Peyer's patch (tissue), 4 donors: Measurements from ENCODE around the gene FMO3. TPM values are rescaled to one million over a fixed set of nuclear protein-coding genes. Genes with fewer than 3 reads are reported as not detected.
A peak's percentile ranks its signal among the peaks of the same experiment; 100 is the strongest.

Experiments
- DNase-seq, 3 donors: peaks; one replicate each; pipeline ENCODE4 v3.0.0-alpha.2; 2017 to 2019
- H3K27ac ChIP-seq, 4 donors: fragments of 200-600 bp; sonication (generic); one replicate each; pipeline ENCODE4 v1.5.1; 2016 to 2019
- H3K27me3 ChIP-seq, 2 donors: fragments of 200-600 bp; sonication (generic); one replicate each; pipeline ENCODE4 v1.5.1; 2019
- H3K36me3 ChIP-seq, 3 donors: fragments of 200-600 bp; sonication (generic); one replicate each; pipeline ENCODE4 v1.5.1; 2016 to 2019
- H3K4me1 ChIP-seq, 4 donors: fragments of 200-600 bp; sonication (generic); one replicate each; pipeline ENCODE4 v1.5.1; 2016 to 2019
- H3K4me3 ChIP-seq, 4 donors: fragments of 200-600 bp; sonication (generic); 1 replicate in 3 of 4; 2 replicates in 1 of 4; pipeline ENCODE4 v1.5.1; 2016 to 2019; ENCODE audit warnings: mild to moderate bottlenecking in 1 of 4
- H3K9me3 ChIP-seq, 4 donors: fragments of 200-600 bp; sonication (generic); one replicate each; pipeline ENCODE4 v1.5.1; 2016 to 2019; ENCODE audit warnings: mild to moderate bottlenecking in 1 of 4
- CTCF ChIP-seq, 6 experiments: fragments of 450-650 bp in 4 of 6; fragments of 200-600 bp in 2 of 6; sonication (generic) in 1 of 6; IDR thresholded peaks; one replicate each; pipeline ENCODE4 v1.5.1; 2017 to 2019; ENCODE audit warnings: antibody characterized with exemption in 6 of 6, mild to moderate bottlenecking in 3 of 6, moderate library complexity in 1 of 6
- POLR2A ChIP-seq, 2 donors: fragments of 450-650 bp; IDR thresholded peaks; one replicate each; pipeline ENCODE4 v1.5.1; 2017; ENCODE audit warnings: antibody characterized with exemption in 2 of 2, mild to moderate bottlenecking in 2 of 2, moderate library complexity in 2 of 2
- total RNA-seq, 4 donors: library from RNA; depleted of rRNA; stranded (reverse); fragments of >200 nt; gene quantifications; one replicate each; pipeline ENCODE4 v1.1.0, GENCODE V29; 2016

Gene FMO3
- total RNA-seq, 4 donors from 2014 or later: 3.2 to 14.0 TPM; not detected in 2

GRCh38 chr1:171126504-171126903 is 35.8 kb downstream of the FMO3 start:
- TF ChIP-seq CTCF (IDR thresholded peaks at IDR 0.05): no peak
- no peak for TF ChIP-seq POLR2A (IDR thresholded peaks at IDR 0.05)
- Histone ChIP-seq H3K4me3 (no peak overlapping the region), H3K27me3 (no peaks in the 10 kb centered on the region), H3K36me3 (no peaks in the 10 kb centered on the region), H3K4me1 (no peaks in the 10 kb centered on the region), H3K9me3 (peaks cover 0 to 2% (median 0%) of the 10 kb centered on the region in 4 donors), H3K27ac (no peak overlapping the region)
- peak in 1 of 3 donors; percentile 45 for DNase-seq

GRCh38 chr1:171127099-171127498 is 36.4 kb downstream of the FMO3 start:
- TF ChIP-seq CTCF (IDR thresholded peaks at IDR 0.05): no peak
- no peak for TF ChIP-seq POLR2A (IDR thresholded peaks at IDR 0.05)
- no peak for DNase-seq
- Histone ChIP-seq H3K36me3 (no peaks in the 10 kb centered on the region), H3K27me3 (no peaks in the 10 kb centered on the region), H3K9me3 (peaks cover 0 to 2% (median 0%) of the 10 kb centered on the region in 4 donors), H3K27ac (no peak overlapping the region), H3K4me3 (no peak overlapping the region), H3K4me1 (no peaks in the 10 kb centered on the region)

DNA sequence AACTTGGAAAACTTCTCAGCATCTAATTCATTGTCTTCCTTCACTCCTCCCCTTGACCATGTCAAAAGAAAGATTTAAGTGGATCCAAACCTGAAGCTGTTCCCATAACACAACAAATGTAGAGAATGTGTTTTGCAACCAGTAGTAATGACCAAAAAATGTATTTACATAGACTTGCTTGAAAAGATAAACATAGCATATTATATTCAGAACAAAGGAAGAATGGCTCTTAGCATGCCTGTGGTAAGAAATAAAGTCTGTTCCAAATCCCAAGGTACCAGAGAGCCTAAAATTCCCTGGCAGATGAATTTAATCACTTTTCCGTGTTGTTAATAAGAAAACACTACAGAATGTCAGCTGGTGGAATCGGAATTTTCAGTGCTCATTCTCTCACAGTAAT is 36.8 kb downstream of the FMO3 start:
- no peaks in the 10 kb centered on the region for H3K36me3 ChIP-seq
- TF ChIP-seq POLR2A (IDR thresholded peaks at IDR 0.05) (no peak), CTCF (IDR thresholded peaks at IDR 0.05) (no peak)
- no peaks in the 10 kb centered on the region for H3K27me3 ChIP-seq
- DNase-seq: no peak
- no peak overlapping the region for H3K27ac ChIP-seq
- no peak overlapping the region for H3K4me3 ChIP-seq
- H3K4me1 ChIP-seq: no peaks in the 10 kb centered on the region
- peaks cover 0 to 2% (median 0%) of the 10 kb centered on the region in 4 donors for H3K9me3 ChIP-seq

GRCh38 chr1:171128463-171128862 is 37.8 kb downstream of the FMO3 start:
- Histone ChIP-seq H3K9me3 (peaks cover 0 to 2% (median 0%) of the 10 kb centered on the region in 4 donors), H3K27me3 (no peaks in the 10 kb centered on the region), H3K4me1 (no peaks in the 10 kb centered on the region), H3K27ac (no peak overlapping the region), H3K36me3 (no peaks in the 10 kb centered on the region), H3K4me3 (no peak overlapping the region)
- DNase-seq: no peak
- no peak for TF ChIP-seq CTCF (IDR thresholded peaks at IDR 0.05)
- TF ChIP-seq POLR2A (IDR thresholded peaks at IDR 0.05): no peak

DNA sequence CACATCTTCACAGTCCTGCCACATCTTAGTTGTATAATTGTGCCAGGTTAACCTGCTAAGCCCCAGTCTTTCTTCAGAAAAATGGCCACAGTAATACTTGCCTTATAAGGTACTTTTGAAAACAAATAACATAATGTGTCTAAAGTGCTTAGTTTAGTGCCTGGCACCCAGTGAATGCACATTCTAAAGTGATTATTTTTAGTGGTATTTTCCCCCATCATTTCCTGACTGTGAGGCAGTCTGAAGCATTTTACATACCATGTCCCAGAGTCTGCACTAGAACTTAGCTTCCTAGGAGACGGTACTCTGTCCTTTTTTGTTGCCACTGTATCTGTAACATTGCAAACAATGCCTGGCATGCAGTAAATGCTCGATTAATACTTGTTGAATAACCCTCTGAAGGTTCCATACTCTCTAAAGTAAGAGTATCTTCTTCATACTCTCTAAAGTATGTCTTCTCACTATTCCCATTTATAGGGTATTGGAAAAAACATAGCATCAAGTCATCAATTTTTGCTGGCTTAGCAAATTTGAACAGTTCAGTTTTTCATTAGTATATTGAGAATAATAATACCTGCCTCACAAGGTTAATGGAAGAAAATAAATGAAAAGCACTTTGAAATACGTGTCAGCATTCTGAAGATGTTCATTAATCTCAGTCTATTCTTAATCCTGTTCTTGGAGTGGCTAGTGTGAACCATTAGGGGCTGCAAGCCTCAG is 43.7 kb downstream of the FMO3 start:
- H3K9me3 ChIP-seq: no peaks in the 10 kb centered on the region
- no peak overlapping the region for H3K4me3 ChIP-seq
- no peaks in the 10 kb centered on the region for H3K36me3 ChIP-seq
- no peaks in the 10 kb centered on the region for H3K4me1 ChIP-seq
- H3K27me3 ChIP-seq: no peaks in the 10 kb centered on the region
- no peak for DNase-seq
- H3K27ac ChIP-seq: no peak overlapping the region
- TF ChIP-seq POLR2A (IDR thresholded peaks at IDR 0.05): no peak
- no peak for TF ChIP-seq CTCF (IDR thresholded peaks at IDR 0.05)
